A549 (cell line): ENCODE measurements around the gene PFDN6. TPM values are rescaled to one million over a fixed set of nuclear protein-coding genes. Genes with fewer than 3 reads are reported as not detected.

Experiments
- ATAC-seq, 2 experiments: fragments of 200-7000 bp in 1 of 2; fragments of >200 bp in 1 of 2; cut with Nextera tagmentation in 1 of 2; cut with Tn5 transposase in 1 of 2; 3 replicates each; pipeline versions ENCODE4 v1.8.0 to v1.9.1; 2018 to 2020; ENCODE audit warnings: mild to moderate bottlenecking in 1 of 2, moderate library complexity in 1 of 2
- CTCF ChIA-PET: fragments of 300-600 bp; sonication (Branson Sonifier 250); formaldehyde crosslinking; extraction: SDS; loops from one replicate; lab custom pipeline; 2021; ENCODE audit warnings: antibody characterized with exemption, inconsistent platforms; lab: Yijun Ruan, JAX
- POLR2A ChIA-PET: fragments of 350-600 bp; formaldehyde crosslinking; extraction: SDS; loops from one replicate; lab custom pipeline; 2021; ENCODE audit warnings: antibody characterized with exemption, inconsistent platforms; lab: Yijun Ruan, JAX
- DNase-seq, 2 experiments: peaks; one replicate each; pipeline versions ENCODE4 v3.0.0 to v3.0.0-alpha.2; 2011 to 2016; ENCODE audit warnings: low read depth in 1 of 2, low spot score in 1 of 2
- FAIRE-seq: peaks from 2 replicates; lab custom pipeline; 2011; peaks lifted over from hg19 to GRCh38; lab: Jason Lieb, UNC
- H3K27ac ChIP-seq, 2 experiments: fragments of >200 bp; sonication (Bioruptor Twin); formaldehyde crosslinking; 3 replicates each; pipeline ENCODE4 v1.5.1; 2016 to 2017
- H3K4me1 ChIP-seq: fragments of >200 bp; sonication (Bioruptor Twin); formaldehyde crosslinking; 3 replicates; pipeline ENCODE4 v1.6.1; 2016
- H3K4me2 ChIP-seq: fragments of >200 bp; sonication (Bioruptor Twin); formaldehyde crosslinking; 3 replicates; pipeline ENCODE4 v1.6.1; 2016
- H3K4me3 ChIP-seq: fragments of >200 bp; sonication (Bioruptor Twin); formaldehyde crosslinking; 3 replicates; pipeline ENCODE4 v1.5.1; 2016
- H3K9me3 ChIP-seq: fragments of >200 bp; sonication (Bioruptor Twin); formaldehyde crosslinking; 3 replicates; pipeline ENCODE4 v1.6.1; 2016
- BHLHE40 ChIP-seq: IDR thresholded peaks from 2 replicates; pipeline ENCODE4 v1.6.1; 2012; ENCODE audit warnings: low read depth, low read length, inconsistent platforms
- CBX8 ChIP-seq: fragments of 200-600 bp; sonication (generic); IDR thresholded peaks from 2 replicates; pipeline ENCODE4 v1.6.1; 2016
- CHD4 ChIP-seq: fragments of 200-600 bp; sonication (generic); IDR thresholded peaks from 2 replicates; pipeline ENCODE4 v1.6.1; 2016; ENCODE audit warnings: antibody characterized with exemption, mild to moderate bottlenecking, borderline replicate concordance
- CTCF ChIP-seq: fragments of >200 bp; sonication (Bioruptor Twin); formaldehyde crosslinking; IDR thresholded peaks from 3 replicates; pipeline ENCODE4 v1.5.1; 2016
- EP300 ChIP-seq, 2 experiments: fragments of >200 bp; sonication (Bioruptor Twin); formaldehyde crosslinking; IDR thresholded peaks; 2 replicates in 1 of 2; 3 replicates in 1 of 2; pipeline ENCODE4 v1.6.1; 2016 to 2017
- ESRRA ChIP-seq: fragments of 150-350 bp; IDR thresholded peaks from 2 replicates; pipeline ENCODE4 v1.6.1; 2014; ENCODE audit warnings: mild to moderate bottlenecking, low read length, borderline replicate concordance
- FOSB ChIP-seq: fragments of 250-450 bp; sonication (Bioruptor Pico); IDR thresholded peaks from 2 replicates; pipeline ENCODE4 v1.5.0; 2020; ENCODE audit warnings: mild to moderate bottlenecking, moderate library complexity
- FOSL2 ChIP-seq, 2 experiments: fragments of 450-650 bp in 1 of 2; fragments of >200 bp in 1 of 2; sonication (Bioruptor Twin) in 1 of 2; formaldehyde crosslinking; IDR thresholded peaks; 2 replicates each; pipeline versions ENCODE4 v1.5.0 to v1.6.1; 2016 to 2020; ENCODE audit warnings: mild to moderate bottlenecking in 1 of 2, moderate library complexity in 1 of 2
- FOXS1 ChIP-seq: fragments of 250-450 bp; sonication (Bioruptor Pico); IDR thresholded peaks from 2 replicates; pipeline ENCODE4 v1.5.0; 2020; ENCODE audit warnings: mild to moderate bottlenecking, moderate library complexity
- HDAC2 ChIP-seq: fragments of 200-600 bp; sonication (generic); IDR thresholded peaks from 2 replicates; pipeline ENCODE4 v1.6.1; 2016
- HES2 ChIP-seq: fragments of >200 bp; sonication (Bioruptor Twin); formaldehyde crosslinking; IDR thresholded peaks from 2 replicates; pipeline ENCODE4 v1.6.1; 2016
- HMGXB4 ChIP-seq: fragments of 250-450 bp; sonication (Bioruptor Pico); IDR thresholded peaks from 2 replicates; pipeline ENCODE4 v1.5.0; 2021; ENCODE audit warnings: mild to moderate bottlenecking, moderate library complexity, borderline replicate concordance
- HOXA7 ChIP-seq: fragments of 250-450 bp; sonication (Bioruptor Pico); IDR thresholded peaks from 2 replicates; pipeline ENCODE4 v1.5.0; 2020; ENCODE audit warnings: mild to moderate bottlenecking, moderate library complexity
- HOXB13 ChIP-seq: fragments of 250-450 bp; sonication (Bioruptor Pico); IDR thresholded peaks from 2 replicates; pipeline ENCODE4 v1.5.0; 2020; ENCODE audit warnings: low read depth, mild to moderate bottlenecking, moderate library complexity
- JUN ChIP-seq, 2 experiments: fragments of >200 bp; sonication (Bioruptor Twin); formaldehyde crosslinking; IDR thresholded peaks; 2 replicates in 1 of 2; 3 replicates in 1 of 2; pipeline ENCODE4 v1.6.1; 2016 to 2017
- KDM1A ChIP-seq: fragments of 200-600 bp; sonication (generic); IDR thresholded peaks from 2 replicates; pipeline ENCODE4 v1.6.1; 2016; ENCODE audit warnings: low read depth, mild to moderate bottlenecking
- KDM5A ChIP-seq: fragments of 200-600 bp; sonication (generic); IDR thresholded peaks from 2 replicates; pipeline ENCODE4 v1.6.1; 2016; ENCODE audit warnings: antibody characterized with exemption, mild to moderate bottlenecking
- MAFK ChIP-seq: fragments of 450-650 bp; IDR thresholded peaks from 2 replicates; pipeline ENCODE4 v1.6.1; 2014; ENCODE audit not compliant: partially characterized antibody
- MYC ChIP-seq: IDR thresholded peaks from 2 replicates; pipeline ENCODE4 v1.6.1; 2012; ENCODE audit warnings: mild to moderate bottlenecking, inconsistent platforms, low read length, improper control_type of control experiment, borderline replicate concordance
- NPAS2 ChIP-seq: fragments of 250-450 bp; sonication (Bioruptor Pico); IDR thresholded peaks from 2 replicates; pipeline ENCODE4 v1.8.0; 2022; ENCODE audit warnings: mild to moderate bottlenecking, moderate library complexity, borderline replicate concordance
- NR3C1 ChIP-seq: fragments of >200 bp; sonication (Bioruptor Twin); formaldehyde crosslinking; IDR thresholded peaks from 3 replicates; pipeline ENCODE4 v1.6.1; 2017
- PHF8 ChIP-seq: fragments of 200-600 bp; sonication (generic); IDR thresholded peaks from 2 replicates; pipeline ENCODE4 v1.6.1; 2016; ENCODE audit warnings: low read depth, mild to moderate bottlenecking, antibody characterized with exemption, moderate library complexity, borderline replicate concordance
- POLR2A ChIP-seq: IDR thresholded peaks from 2 replicates; pipeline ENCODE4 v1.6.1; 2012; ENCODE audit warnings: mild to moderate bottlenecking, low read length
- SREBF2 ChIP-seq: fragments of 450-650 bp; IDR thresholded peaks from 2 replicates; pipeline ENCODE4 v1.6.1; 2014; ENCODE audit warnings: mild to moderate bottlenecking, moderate library complexity
- TFCP2L1 ChIP-seq: fragments of 250-450 bp; sonication (Bioruptor Pico); IDR thresholded peaks from 2 replicates; pipeline ENCODE4 v1.5.0; 2021; ENCODE audit warnings: mild to moderate bottlenecking
- TP53 ChIP-seq: fragments of 250-450 bp; sonication (Bioruptor Pico); IDR thresholded peaks from 2 replicates; pipeline ENCODE4 v1.5.0; 2021; ENCODE audit warnings: mild to moderate bottlenecking, moderate library complexity
- ZC3H11A ChIP-seq: fragments of 450-650 bp; IDR thresholded peaks from 2 replicates; pipeline ENCODE4 v1.6.1; 2014; ENCODE audit warnings: antibody characterized with exemption, mild to moderate bottlenecking
- ZNF302 ChIP-seq: fragments of 250-450 bp; sonication (Bioruptor Pico); IDR thresholded peaks from 2 replicates; pipeline ENCODE4 v1.9.0; 2021; ENCODE audit warnings: inconsistent platforms, mild to moderate bottlenecking, moderate library complexity
- ZSCAN20 ChIP-seq: fragments of 250-450 bp; sonication (Bioruptor Pico); IDR thresholded peaks from 2 replicates; pipeline ENCODE4 v1.8.0; 2022; ENCODE audit warnings: mild to moderate bottlenecking, moderate library complexity
- WGBS: methylation state at CpG from one replicate; pipeline ENCODE4 v1.1.6; 2017; ENCODE audit errors: missing lambda C conversion rate; 5-methylcytosine and 5-hydroxymethylcytosine counted together
- polyA minus RNA-seq: library from RNA; depleted of rRNA, polyadenylated mRNA; stranded (reverse); fragments of >200 nt; gene quantifications from 2 replicates; pipeline ENCODE4 v1.2.3, GENCODE V29; 2011; rRNA and poly(A)+ RNA removed
- polyA plus RNA-seq, 4 experiments: library from polyadenylated mRNA; depleted of rRNA in 3 of 4; stranded (reverse); fragments of >200 nt; fragmentation: RNase III in 1 of 4; extraction: RNeasy Plus Mini Kit Qiagen cat#74134 plus additional on column Dnase treatment in 1 of 4; gene quantifications; 2 replicates in 3 of 4; 3 replicates in 1 of 4; pipeline ENCODE4 v1.2.3, GENCODE V29; 2011 to 2017
- TF ChIP-seq, protein P1 (sequence below): IDR thresholded peaks from 2 replicates; pipeline ENCODE4 v1.6.1; 2012
- TF ChIP-seq, protein P2 (sequence below): IDR thresholded peaks from 2 replicates; pipeline ENCODE4 v1.6.1; 2012; ENCODE audit warnings: low read depth, borderline replicate concordance
- TF ChIP-seq, protein P3 (sequence below): fragments of 200-600 bp; sonication (generic); IDR thresholded peaks from 2 replicates; pipeline ENCODE4 v1.6.1; 2016; ENCODE audit warnings: antibody characterized with exemption, mild to moderate bottlenecking, moderate library complexity

Gene PFDN6
- polyA plus RNA-seq (2011; rRNA removed) (61.2 and 84.6 TPM in 2 replicates), polyA plus RNA-seq (2017; fragmentation: RNase III; extraction: RNeasy Plus Mini Kit Qiagen cat#74134 plus additional on column Dnase treatment) (117 to 138 TPM (median 120 TPM) in 3 replicates), polyA minus RNA-seq (10.0 and 12.7 TPM in 2 replicates)
- 69.9 and 83.4 TPM in 2 replicates for polyA plus RNA-seq (2012; cell fraction: cytosol; rRNA removed)
- 22.3 and 45.7 TPM in 2 replicates for polyA plus RNA-seq (2012; cell fraction: nucleus; rRNA removed)

DNA sequence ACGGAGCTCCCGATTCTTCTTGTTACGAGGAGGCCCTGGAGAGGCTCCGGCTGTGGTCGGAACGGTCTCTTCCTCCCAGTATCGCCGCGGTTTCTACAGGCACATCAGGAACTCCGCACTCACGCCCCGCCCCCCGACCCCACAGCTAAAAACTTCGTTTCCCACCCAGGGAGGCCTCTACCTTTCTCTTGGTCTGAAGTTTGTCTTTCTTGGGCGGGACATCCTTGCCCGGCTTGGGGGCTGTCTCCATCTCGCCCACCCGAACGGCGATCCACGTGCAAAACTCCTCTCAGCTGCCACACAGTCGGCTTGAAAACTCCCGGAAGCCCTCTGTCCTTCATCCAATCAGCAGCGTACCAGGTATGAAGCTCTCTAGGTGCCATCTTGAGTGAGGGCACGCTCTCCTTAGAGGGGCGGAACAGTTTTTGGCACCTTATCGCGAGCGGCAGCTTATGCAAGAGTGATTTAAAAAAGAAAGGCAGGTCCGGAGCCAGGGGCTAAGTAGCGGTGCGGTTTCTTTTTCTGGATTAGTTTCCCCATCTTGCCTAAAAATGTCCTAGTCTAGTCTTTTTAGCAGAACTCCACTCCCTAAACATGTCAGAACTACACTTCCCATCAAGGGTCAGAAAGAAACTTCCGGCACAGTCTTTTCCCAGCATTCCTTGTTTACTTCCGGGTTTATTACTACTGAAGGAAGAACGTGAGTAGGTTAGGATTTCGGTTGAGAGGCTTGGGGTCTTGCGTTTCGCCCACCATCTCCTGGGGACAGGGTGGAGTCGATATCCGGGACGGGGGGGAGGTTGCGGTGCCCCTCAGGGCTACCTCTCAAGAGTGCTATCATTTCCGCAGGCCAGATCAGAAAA lies at the start of gene PFDN6, which contains the start of gene WDR46:
Gene PFDN6, plus strand, starts transcription at position 681 of the 863 bp plus-strand sequence. CDS start 256 bp downstream, outside the sequence.
Gene WDR46, minus strand, starts transcription at position 319 of the 863 bp plus-strand sequence. Its CDS starts 69 bp downstream, at position 250.
- CTCF ChIA-PET: interaction anchor here (0.6 to 5.8 kb wide), 6 partner anchors 8 to 1133 kb away, joined by 3 to 44 read pairs (median 4); partner anchors contain the start of genes B3GALT4 and RGL2
- H3K4me3 ChIP-seq: peak within 1 kb of the TSS; percentile 81
- WGBS: 4% methylated on average over 23 of the region's 43 CpGs
- TF ChIP-seq ZNF302 (CRISPR knock-in tag) (no peak), CHD4 (no peak), HDAC2 (no peak), TFCP2L1 (CRISPR knock-in tag) (no peak), ESRRA (no peak), ZSCAN20 (no peak), CTCF (no peak), ZC3H11A (no peak), EP300 (IDR thresholded peaks at IDR 0.05) (no peak), FOSL2 (IDR thresholded peaks at IDR 0.05) (no peak), FOSL2 (CRISPR knock-in tag; IDR thresholded peaks at IDR 0.05) (no peak), BHLHE40 (no peak), FOSB (CRISPR knock-in tag) (no peak), SREBF2 (no peak), CBX8 (no peak), HMGXB4 (no peak), JUN (IDR thresholded peaks at IDR 0.05) (peak; percentile 54 to 69; a peak in 2 of 5 replicates), MYC (no peak), NR3C1 (no peak), TP53 (no peak), HES2 (no peak), MAFK (no peak), HOXB13 (CRISPR knock-in tag) (no peak), POLR2A (peak; percentile 27), FOXS1 (no peak), HOXA7 (no peak), KDM5A (peak; percentile 62; the same call in 1 of the 2 replicates), PHF8 (no peak; the same call in 1 of the 2 replicates), KDM1A (no peak), NPAS2 (CRISPR knock-in tag) (no peak)
- TF ChIP-seq, protein P1, sequence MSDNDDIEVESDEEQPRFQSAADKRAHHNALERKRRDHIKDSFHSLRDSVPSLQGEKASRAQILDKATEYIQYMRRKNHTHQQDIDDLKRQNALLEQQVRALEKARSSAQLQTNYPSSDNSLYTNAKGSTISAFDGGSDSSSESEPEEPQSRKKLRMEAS: peak; percentile 86
- TF ChIP-seq, protein P2, sequence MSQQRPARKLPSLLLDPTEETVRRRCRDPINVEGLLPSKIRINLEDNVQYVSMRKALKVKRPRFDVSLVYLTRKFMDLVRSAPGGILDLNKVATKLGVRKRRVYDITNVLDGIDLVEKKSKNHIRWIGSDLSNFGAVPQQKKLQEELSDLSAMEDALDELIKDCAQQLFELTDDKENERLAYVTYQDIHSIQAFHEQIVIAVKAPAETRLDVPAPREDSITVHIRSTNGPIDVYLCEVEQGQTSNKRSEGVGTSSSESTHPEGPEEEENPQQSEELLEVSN: no peak; the same call in 1 of the 2 replicates
- TF ChIP-seq, protein P3, sequence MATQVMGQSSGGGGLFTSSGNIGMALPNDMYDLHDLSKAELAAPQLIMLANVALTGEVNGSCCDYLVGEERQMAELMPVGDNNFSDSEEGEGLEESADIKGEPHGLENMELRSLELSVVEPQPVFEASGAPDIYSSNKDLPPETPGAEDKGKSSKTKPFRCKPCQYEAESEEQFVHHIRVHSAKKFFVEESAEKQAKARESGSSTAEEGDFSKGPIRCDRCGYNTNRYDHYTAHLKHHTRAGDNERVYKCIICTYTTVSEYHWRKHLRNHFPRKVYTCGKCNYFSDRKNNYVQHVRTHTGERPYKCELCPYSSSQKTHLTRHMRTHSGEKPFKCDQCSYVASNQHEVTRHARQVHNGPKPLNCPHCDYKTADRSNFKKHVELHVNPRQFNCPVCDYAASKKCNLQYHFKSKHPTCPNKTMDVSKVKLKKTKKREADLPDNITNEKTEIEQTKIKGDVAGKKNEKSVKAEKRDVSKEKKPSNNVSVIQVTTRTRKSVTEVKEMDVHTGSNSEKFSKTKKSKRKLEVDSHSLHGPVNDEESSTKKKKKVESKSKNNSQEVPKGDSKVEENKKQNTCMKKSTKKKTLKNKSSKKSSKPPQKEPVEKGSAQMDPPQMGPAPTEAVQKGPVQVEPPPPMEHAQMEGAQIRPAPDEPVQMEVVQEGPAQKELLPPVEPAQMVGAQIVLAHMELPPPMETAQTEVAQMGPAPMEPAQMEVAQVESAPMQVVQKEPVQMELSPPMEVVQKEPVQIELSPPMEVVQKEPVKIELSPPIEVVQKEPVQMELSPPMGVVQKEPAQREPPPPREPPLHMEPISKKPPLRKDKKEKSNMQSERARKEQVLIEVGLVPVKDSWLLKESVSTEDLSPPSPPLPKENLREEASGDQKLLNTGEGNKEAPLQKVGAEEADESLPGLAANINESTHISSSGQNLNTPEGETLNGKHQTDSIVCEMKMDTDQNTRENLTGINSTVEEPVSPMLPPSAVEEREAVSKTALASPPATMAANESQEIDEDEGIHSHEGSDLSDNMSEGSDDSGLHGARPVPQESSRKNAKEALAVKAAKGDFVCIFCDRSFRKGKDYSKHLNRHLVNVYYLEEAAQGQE: peak; percentile 72

More for the DNA sequence above, at the start of gene PFDN6, which contains the start of gene WDR46:
- no peak for FAIRE-seq
- peak within 1 kb of the TSS; percentile 91 for H3K4me2 ChIP-seq
- peaks cover 13% of the 10 kb centered on the region; the same call in 2 of the 3 replicates for H3K4me1 ChIP-seq
- peak; percentile 86 to 96 for DNase-seq
- H3K9me3 ChIP-seq: no peaks in the 10 kb centered on the region
- POLR2A ChIA-PET: interaction anchor here (0.5 to 1.8 kb wide), 6 partner anchors 10 to 165 kb away, joined by 3 to 20 read pairs (median 10); partner anchors contain the start of genes B3GALT4, RGL2, RPS18 and VPS52
- peak within 1 kb of the TSS; percentile 80 to 91 for H3K27ac ChIP-seq
- ATAC-seq: peak; percentile 98
